Measurements from ENCODE around the gene RAPGEF5.

- no peak for TF ChIP-seq CTCF (conservative IDR thresholded peaks at IDR 0.05)
- no peak for TF ChIP-seq EZH2 (IDR thresholded peaks at IDR 0.05; ENCODE audit: low read depth)
These were observed 8.6 kb downstream of the RAPGEF5 start for GRCh38 chr7:22348379-22348778.
